Smooth muscle cell of the brain vasculature (primary cell): ENCODE results near the gene ADGRA1.
"Not testable (repeated sequence)": the region's sequence is repeated elsewhere in the genome, so short reads cannot be mapped to it uniquely, and the experiment has no call there.

Source experiments
- DNase-seq: peaks from one replicate; pipeline ENCODE4 v3.0.0-alpha.2; 2012; ENCODE audit warnings: low read depth, low spot score

ADGRA1 gene

DNA sequence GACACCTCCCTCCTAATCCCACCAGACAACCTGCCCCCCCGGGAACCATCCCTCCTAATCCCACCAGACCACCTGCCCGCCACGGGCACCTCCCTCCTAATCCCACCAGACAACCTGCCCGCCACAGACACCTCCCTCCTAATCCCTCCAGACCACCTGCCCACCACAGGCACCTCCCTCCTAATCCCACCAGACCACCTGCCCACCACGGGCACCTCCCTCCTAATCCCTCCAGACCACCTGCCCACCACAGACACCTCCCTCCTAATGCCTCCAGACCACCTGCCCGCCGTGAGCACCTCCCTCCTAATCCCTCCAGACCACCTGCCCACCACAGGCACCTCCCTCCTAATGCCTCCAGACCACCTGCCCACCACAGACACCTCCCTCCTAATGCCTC lies 23.9 kb downstream of the ADGRA1 start:
- not testable (repeated sequence) for DNase-seq

DNA sequence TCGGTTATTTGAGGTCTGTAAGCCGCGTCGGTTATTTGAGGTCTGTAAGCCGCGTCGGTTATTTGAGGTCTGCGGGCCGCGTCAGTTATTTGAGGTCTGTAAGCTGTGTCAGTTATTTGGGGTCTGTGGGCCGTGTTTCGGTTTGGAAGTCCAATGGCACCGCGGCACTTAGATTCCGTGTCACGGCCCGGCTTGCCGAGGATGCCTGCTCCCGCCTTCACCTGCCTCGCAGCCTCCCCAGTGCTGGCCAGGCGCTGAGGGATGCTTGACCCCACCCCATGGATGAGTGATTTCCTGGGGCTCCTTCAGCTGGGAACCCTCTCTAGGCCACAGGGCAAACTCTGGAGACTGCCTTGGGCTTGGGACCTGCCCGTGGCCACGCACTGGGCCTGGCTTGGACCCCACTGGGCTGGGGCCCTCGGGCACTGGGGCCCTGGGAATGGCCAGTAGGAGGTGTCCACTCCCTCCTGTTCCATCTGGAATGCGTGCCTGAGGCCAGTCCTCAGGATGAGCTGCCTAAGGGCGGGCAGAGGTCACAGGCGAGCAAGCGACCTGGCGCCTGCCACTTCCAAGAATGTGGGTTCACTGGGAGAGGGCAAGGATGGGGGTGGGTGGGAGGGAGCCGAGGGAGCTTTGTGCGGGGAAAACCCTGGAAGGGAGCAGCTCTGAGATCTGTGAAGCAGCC lies 25.6 kb downstream of the ADGRA1 start:
- DNase-seq: no peak

DNA sequence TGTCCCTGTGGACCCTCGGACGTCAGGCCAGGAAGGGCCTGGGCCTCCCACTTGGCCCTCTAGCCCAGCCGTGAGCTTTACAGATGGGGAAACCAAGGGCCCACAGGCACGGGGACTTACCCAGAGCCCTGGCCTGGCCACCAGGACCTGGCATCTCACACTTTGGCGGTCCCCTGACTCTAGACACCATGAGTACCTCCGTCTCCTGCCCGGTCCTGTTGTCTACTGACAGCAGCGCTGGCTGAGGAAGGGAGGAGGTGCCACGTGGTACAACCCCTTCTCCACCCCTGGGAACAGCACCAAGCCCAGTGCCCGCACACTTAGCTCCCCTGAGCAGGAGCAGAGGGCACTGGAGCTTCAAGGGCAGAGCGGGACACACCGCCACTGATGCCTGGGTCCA lies 26.1 kb downstream of the ADGRA1 start:
- no peak for DNase-seq

DNA sequence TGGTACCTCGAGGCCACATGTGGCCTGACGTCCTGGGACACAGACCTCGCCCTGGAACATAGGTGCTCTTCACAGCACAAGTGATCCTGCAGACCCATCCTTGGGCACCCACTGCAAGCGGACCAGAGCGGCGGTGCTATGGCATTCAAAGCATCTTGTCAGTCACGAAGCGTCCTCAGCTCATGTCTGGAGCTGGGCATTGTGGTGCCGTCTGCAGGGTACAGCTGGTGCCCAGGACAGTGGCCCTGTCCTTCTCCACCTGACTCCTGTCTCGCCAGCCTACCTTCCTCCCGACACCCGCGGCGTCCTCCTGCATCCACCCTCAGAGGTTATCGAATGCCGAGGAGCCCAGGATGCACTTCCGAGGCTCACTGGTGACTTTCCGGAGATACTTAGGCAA lies 26.5 kb downstream of the ADGRA1 start:
- no peak for DNase-seq

DNA sequence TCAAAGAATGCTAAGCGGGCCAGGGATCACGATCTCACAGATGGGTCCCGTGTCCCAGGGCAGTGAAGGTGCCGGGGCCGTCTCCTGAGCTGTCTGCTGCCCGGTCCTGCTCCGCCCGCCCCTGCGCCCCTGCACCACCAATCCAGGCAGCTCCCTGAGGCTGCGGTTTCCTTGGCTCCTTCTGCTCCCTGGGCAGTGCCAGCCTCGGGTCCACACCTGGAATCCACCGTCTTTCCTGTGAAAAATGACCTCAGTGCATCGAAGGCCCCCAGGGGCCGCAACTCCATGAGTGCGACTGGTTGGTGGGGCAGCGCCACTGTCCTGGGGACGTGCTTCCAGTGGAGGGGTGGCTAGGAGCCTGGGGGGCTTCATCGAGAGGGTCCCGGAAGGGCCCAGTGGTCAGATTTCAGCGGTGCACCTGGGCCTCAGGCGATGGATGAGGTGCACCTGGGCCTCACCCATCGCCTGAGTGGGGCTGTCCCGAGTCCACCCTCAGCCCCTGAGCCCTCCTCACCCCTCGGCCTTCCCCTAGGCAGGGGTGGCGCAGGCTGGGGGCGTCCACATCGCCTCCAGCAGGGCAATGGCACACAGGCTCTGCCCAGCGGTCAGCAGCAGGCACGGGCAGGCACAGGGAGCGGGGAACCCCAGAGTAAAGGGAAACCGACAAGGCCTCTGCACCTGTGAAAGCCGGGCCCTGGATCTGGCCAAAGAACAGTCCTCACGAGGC lies 27.2 kb downstream of the ADGRA1 start:
- DNase-seq: no peak

DNA sequence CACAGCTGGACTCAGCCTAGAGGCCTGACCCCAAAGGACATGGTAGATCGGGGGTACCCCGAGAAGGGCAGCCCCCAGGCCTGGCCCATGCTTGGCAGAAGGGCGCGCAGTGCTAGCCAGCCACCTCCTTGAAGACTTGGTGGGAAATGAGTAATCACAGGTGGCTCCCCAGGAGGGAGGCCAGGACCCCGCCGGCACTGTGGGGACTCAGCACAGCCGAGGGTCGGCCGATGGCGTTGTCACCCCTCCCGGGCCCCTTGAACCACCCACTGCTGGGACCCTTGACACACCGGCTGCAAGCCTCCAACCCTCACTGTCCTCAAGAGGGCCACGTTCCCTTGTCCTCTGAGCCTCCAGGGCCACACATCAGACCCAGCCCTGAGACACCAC lies 27.7 kb downstream of the ADGRA1 start:
- DNase-seq: no peak

DNA sequence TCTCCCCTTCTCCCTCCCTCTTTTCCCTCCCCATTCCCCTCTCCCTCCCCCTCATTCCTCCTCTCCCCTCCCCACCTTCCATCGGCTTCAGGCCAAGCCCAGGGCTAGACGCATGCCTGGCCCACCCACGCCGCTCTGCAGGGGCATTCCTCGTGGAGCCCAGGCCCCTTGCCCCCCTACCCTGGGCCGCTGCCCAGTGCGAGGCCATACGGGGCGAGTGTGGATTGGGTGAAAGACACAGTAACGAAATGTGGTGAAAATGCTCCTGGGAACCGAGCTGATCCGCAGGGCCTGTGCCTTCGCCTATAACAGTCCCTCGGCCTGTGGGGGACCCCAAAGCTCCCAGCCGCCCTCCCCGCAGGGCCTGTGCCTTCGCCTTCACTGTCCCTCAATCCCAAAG lies 28.3 kb downstream of the ADGRA1 start:
- DNase-seq: no peak

DNA sequence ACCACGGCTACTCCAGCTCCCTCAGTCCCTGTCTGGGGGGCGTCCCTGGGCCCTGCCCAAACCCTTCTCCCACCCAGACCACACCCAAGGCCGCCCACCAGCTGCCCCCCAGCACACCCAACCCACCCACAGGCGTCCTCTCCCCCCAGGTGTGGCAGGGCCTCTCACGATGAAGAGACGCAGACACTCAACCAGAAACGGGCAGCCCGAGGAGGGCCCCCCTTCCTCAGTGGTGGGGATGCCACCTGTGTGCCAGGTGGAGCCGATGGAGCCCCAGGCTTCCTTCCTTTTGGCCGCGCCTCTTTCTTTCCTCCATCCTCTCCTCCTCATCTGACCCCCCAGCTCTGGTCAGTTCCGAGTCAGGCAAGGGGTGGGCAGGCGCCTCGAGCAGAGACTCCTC lies 28.7 kb downstream of the ADGRA1 start:
- DNase-seq: no peak

DNA sequence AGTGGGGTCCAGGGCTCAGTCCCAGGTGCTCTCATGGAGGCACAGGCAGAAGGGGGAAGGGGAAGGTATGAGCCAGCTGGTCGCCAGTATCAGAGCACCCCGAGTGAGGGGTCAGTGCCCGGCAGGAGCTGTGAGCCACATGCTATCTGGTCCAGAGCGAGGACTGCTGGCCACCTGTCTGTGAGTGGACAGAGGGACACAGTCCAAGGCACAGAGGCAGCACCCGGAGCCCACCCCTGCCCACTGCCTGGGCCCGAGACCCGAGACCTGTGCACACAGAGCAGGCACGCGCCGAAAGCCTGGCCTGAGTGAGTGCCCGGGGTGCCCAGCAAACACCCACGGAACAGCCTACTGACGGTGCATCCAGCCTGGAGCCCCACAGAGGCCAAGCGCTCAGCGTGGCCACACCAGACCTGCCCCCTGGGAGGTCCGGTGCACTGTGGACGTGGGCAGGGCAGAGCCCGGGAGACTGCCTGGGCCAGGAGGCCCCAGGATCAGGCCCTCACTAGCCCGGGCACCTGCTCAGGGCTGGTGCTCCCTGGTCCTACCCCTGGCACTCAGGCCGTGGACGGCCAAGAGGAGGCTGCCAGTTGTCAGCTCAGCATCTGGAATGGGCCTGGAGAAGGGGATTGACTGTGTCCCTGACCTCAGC lies 29.4 kb downstream of the ADGRA1 start:
- no peak for DNase-seq

DNA sequence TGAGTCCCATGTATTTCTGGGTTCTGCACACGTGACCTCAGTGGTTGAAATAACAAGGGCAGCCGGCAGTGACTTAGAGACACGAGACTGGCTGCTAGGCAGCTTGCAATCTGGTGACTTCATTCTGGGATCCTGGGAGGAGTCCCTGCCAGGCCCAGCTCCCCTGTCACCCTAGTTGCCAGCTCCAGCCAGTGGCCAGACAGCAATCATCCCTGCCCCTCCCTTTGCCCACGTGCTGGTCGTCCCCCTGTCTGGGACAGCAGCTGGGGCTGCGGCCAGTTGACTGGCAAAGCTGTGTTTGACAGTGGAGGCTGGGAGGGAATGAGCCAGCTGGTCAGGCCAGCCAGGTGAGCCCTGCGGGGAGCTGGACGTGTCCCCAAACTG lies 30.0 kb downstream of the ADGRA1 start:
- DNase-seq: no peak

DNA sequence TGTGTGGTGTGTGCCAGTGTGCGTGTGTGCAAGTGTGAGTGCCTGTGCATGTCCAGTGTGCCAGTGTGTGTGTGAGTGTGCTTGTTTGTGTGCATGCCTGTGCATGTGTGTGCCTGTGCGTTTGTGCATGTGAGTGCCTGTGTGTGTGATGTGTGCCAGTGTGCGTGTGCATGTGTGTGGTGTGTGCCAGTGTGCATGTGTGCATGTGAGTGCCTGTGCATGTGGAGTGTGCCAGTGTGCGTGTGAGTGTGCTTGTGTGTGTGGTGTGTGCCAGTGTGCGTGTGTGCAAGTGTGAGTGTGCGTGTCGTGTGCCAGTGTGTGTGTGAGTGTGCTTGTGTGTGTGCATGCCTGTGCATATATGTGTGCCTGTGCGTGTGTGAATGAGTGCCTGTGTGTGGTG lies 33.8 kb downstream of the ADGRA1 start:
- DNase-seq: no peak

DNA sequence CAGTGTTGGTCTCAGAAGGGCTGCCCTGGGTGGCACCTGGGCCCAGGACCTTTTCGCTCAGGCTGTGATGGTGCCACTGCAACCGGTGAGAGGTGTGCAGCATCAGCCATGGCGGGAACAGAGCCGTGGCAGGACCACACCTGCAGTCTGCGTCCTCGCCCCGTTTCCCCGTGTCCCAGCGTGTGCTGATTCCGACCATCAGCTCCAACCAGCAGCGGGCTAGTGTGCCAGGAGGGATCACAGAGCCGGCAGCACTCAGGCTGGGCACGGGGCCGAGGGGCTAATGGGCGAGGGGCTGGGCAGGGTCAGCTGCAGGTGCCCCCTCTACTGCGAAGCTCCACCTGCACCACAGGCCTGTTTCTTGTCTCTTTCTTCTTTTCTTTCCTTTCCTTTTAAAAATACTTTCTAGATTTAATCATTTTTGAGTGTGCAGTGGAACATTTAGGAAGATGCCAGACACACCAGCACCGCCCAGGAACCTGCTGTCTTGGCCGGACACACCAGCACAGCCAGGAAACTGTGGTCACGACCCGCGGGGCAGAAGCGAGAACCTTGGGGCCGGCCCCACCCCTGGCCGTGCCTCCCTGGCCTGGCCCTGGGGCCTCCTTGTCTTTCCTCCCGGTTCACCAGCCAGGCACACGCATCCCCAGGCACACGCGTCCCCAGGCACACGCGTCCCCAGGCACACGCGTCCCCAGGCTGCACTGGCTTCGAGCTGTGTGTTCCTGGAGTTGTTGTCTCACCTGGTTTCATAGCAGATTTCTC lies 34.6 kb downstream of the ADGRA1 start:
- DNase-seq: no peak

DNA sequence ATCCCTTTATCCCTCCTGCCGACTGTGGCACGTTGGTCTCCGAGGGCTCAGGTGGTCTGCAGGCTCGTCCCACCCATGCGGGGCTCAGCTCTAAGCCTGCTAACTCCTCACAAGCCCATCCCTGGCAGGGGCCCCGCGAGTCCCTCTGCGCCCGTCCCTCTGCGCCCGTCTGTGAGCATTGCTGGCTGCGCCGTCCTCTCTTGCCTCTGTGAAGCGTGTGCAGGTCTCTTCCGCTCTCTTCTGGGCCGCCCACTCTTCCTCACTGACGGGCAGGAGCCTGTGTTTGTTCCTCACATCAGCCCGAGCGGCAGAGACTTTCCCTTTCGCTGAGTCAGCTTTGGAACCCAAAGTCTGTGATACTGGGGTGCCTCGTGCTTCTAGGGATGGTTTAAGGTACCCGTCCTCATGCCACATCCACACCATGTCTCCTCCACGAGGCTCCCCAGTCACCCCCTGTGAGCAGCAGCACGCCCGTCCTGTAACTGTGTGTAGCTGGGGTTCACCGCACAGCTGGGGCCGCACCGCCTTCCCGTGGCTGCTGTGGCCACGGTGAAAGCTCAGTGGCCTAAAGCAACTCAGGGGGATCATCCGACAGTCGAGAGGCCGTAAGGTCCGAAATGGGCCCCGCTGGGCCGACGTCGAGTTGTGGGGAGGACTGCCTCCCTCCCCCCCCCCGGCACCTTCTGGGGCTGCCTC lies 35.5 kb downstream of the ADGRA1 start:
- DNase-seq: no peak

DNA sequence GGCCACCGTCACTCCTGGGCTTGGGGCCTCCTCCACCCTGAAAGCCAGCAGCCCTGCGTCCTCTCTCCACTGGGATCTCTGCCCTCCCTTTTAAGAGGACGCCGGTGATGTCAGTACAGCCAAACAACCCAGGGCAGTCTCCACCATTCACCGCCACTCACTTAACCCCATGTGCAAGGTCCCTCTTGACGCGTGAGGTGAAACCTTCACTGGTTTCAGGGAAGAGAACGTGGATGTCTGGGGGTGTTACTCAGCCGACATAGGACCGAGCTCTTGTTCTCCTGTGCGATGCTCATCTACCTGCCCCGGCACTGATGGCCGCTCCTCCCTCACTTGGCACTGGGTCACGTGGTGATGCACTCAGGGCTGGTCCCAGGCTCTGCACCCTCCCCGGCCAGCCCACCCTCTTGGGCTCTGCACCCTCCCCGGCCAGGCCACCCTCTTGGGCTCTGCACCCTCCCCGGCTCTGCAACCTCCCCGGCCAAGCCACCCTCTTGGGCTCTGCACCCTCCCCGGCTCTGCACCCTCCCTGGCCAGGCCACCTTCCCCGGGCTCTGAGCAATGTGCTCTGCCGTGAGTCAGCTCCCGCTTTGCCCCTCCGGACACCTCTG lies 36.1 kb downstream of the ADGRA1 start:
- no peak for DNase-seq

DNA sequence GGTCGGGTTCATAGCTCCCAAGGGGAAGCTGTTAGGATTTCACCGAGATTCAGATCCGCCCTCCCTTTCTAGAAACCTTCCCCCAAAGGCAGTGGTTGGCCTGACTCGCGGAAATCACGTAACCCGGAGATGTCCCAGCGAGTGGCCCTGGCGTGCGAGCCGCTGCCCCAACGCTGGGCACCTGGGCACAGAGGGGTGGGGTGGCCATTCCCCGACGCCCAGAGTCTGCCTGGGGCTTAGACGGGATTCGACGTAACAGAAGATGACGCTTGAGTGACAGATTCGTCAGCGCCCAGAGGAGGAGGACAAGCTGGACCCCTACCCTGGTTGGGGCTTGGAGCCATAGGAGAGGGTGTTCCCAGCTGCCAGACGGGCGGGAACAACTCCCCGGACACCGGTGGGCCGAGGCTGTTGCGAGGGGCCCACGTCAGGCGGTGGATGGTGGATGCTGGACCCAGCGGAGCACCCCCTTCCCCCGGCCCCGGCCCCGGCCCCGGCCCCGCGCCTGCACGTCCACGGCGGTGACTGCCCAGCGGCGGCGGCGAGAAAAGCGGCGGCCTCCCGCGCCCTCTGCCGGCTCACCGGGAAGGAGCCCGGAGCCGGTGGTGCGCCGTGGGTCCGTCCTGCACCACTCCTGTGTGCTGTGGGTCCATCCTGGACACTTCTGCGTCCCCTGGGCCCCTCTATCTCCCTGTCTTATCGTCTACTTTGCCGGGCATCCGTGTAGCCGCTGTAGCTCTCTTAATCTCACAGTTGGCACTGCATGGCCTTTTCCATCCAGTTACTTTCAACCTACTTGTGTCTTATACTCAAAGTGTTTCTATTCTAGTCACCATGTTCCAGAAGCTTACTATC lies 36.9 kb downstream of the ADGRA1 start:
- DNase-seq: no peak

DNA sequence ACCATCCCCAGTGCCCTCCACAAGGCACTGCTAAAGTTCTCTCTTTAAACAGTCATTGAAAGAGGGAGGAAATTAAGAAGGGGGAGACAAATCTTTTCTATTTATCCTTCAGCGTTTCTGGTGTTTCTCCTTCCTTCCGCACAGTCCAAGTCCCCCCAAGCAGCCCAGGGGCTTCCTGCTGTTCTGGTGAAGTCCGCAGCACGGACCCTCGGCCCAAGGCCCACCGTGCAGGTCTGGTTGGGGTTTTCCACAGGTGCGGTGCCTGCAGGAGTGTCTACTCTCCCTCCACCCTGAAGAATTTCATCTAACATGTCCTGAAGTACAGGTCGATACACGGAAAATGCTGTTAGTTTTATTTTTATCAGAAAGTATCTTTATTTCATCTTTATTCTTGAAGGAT lies 38.2 kb downstream of the ADGRA1 start:
- DNase-seq: no peak

DNA sequence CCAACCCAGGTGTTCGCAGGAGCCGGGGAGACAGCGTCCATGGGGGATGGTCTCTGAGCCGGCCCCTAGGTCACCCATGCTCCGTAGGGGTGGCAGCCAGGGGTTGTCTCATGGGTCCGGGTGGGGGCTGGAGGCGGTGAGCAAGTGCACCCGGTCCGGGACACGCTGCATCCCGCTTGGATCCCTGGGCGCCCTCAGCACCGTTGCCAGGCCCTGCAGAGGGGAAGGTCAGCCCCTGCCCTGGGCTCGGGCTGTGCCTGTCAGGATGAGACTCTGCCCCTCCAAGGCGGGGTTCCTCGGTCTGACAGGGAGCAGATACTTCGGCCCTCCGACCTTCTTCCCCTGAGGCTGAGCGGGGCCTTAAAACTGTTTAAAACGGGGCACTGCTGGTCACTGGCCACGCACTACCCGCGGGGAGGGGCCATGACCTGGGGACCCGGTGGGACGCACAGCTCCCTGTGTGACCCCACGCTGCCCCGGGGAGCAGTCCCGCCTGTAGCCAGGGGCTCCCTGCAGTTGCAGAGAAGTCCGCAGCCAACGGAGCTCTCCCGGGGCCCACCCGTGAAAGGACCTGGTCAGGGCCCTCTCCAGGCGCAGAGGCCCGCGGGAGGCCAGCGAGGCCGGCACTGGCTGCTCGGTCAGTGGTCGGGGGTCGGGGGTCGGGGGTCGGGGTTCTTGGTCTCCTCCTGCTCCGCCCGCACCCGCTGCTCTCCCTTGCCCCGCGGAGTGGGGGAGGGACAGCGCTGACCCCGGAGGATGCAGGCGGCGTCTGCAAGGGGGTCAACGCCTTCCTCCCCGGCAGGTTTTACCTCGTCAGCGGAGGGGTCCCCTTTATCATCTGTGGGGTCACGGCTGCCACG lies 38.9 kb downstream of the ADGRA1 start:
- DNase-seq: no peak

DNA sequence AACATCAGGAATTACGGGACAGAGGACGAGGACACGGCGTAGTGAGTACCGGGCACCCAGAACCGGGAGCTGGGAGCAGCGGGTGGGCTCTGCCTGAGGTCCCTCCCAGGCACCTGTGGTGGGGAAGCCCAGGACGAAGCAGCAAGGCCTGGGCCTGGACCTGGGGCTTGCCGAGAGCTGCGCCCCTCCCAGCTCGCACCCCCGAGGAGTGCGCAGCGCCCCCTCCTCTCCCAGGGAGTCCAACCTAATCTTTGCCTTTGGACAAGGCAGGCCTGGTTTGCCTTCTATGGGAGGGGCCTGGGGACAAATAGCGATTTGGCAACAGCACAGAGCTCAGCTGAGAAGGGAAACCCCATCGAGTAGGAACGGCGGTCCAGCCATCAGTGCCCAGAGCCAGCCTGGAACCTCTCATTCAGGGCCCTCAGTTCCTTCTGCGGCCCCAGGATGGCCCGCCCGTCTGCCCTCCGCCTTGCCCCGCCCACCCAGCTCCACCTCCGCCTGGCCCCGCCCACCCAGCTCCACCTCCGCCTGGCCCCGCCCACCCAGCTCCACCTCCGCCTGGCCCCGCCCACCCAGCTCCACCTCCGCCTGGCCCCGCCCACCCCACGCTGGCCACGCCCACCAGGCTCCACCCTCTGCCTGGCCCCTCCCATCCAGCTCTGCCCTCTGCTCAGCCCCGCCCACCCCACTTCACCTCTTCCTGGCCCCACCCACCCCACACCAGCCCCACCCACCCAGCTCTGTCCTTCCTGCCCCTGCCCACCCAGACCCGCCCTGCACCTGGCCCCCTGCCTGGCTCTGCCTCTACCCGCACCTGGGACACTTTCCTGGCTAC lies 39.8 kb downstream of the ADGRA1 start:
- no peak for DNase-seq
